Inflammatory macrophage treated with lipopolysaccharide for 4 hours (primary cell): ENCODE results near the gene FAR2.
A peak's percentile ranks its signal among the peaks of the same experiment; 100 is the strongest.
"Not testable (repeated sequence)": the region's sequence is repeated elsewhere in the genome, so short reads cannot be mapped to it uniquely, and the experiment has no call there.

Experiments
- DNase-seq: peaks from one replicate; pipeline ENCODE4 v3.0.0-alpha.2; 2020

Gene FAR2

DNA sequence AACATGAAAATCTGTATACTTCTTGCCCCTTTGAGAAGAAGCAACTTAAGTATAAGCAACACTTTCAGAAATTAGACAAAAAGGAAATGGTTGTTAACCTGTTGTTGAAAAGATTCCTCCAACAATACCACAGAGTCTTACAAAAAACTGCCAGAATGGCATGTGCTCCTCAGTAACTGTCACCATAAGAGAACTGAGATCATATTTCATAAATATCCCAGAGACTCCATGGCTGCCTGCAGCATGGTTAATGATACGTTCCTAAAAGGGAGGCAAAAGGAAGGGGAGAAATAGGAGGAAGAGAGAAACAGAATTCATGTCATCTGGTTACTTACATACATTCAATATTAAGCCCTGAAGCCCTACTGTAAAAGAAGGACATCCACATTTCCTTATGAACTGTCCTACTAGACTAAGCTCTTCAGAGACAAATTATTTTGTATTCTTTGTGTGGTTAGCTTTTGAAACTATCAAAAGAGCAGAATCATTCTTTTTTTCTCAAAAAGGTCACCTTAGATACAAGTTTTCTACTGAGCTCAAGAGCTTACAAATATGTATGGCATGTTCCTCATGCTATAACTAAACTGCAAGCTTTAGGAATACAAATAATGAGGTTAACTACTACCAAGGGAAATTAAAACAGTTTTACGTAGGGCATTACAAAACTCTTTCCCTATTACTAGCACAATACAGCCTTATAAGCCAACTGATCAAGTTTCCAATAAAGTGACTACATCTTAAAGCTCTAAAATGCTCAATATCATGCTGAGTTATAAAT is 194.1 kb downstream of the FAR2 start:
- no peak for DNase-seq

DNA sequence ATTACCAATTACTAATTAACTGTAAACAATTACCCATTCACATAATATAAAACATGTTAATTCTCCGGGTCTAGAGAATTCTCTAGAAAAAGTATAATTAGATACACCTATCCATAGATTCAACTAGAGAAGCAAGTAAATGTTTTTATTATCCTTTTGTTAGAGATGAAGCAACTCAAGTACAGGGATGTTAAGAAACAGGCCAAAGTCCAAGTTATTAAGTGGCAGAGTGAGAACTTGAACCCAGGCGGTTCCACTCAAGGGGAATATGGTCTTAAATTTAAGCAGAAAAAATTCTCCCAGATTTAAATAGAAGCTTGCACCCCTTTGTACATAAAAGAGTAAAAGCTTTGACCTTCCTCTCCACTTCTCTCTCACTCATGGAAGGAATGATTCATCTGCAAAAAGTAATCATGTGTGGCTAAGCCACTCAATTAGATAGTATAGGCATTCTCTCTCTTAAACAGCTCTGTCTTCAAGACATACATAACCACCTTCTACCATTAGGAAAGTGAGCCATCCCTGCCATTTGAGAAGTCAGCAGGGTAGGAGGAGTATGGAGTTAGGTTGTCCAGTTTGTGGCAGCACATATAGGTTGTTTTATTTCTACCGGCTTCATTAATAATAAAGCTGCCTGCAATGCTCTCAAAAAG is 197.8 kb downstream of the FAR2 start:
- DNase-seq = no peak

DNA sequence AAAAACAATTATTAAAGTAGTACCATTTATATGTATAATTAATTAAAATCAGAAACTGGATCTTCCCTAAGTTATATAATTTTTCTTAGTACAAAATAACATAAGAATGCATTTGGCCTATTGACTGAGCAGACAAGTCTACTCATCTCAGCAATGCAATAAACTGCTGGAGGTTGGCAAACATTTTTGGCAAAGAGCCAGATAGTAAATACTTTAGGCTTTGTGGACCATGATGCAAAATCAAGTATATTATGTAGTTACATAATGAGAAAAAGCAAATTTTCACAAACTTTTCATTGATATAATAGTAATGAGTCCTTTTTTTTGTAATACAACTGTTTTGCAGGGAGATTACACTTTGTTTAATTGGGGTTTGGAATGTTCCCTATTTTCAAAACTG is 201.0 kb downstream of the FAR2 start:
- DNase-seq = no peak

DNA sequence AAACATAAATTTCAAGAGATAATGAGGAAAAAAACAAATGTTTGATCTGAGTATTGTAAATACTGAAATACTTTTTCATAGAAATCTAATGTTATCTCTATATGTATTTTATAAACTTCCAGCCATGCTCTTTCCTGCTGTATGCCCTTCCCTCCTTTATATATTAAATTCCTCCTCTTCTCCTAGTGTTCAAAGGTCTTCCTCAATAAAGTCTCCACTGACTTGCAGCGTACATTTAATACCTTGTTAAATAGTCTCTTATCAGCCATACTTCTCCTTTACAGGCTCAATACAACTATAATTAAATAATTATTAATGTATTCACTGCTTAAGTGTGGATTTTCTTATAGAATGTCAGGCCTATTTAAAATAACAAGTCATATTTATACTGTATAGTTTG is 205.9 kb downstream of the FAR2 start:
- no peak for DNase-seq

DNA sequence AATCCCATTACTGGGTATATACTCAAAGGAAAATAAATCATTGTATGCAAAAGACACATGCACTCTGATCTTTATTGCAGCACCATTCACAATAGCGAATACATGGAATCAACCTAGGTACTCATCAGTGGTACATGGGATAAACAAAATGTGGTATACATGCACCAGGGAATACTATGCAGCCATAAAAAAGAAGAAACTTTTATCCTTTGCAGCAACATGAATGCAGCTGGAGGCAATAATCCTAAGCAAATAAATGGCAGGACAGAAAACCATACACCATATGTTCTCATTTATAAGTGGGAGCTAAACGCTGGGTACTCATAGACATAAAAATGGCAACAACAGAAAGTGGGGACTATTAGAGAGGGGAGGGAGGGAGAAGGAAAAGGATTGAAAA is 216.0 kb downstream of the FAR2 start:
- no peak for DNase-seq

DNA sequence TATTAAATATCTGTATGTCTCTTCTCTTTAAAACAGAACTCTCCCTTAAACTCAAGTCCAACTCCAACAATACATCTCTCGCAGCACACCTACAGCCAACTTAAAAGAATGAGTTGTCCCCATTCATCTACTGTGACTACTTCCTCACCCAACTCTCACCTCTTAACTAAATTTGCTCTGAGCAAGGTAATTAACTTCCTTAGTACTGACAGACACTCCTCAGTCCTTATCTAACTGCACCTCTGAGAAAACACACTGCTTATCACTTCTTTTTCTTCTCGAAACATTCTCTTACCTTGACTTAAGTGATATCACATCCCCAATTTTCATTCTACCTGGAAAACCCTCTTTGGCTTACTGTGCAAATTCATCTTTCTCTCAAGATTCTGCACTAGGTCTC is 224.9 kb downstream of the FAR2 start:
- DNase-seq = no peak

DNA sequence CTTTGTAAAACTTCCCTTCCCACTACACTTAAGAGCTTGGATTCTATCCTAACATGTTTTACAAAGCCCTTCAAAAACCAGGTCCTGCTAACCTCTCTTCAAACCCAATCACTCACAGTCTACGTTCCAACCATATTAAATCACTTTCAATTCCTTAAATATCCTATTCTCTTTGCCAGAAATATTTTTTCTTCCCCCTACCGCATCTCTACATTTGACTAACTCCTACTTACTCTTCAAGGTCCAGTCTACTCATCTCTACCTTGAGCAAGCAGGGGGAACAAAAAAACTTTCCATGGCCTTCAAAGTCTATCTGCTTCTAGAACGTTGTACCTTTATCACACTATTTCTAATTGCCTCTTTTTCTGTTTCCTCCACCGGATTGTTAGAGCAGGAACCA is 225.8 kb downstream of the FAR2 start:
- no peak for DNase-seq

DNA sequence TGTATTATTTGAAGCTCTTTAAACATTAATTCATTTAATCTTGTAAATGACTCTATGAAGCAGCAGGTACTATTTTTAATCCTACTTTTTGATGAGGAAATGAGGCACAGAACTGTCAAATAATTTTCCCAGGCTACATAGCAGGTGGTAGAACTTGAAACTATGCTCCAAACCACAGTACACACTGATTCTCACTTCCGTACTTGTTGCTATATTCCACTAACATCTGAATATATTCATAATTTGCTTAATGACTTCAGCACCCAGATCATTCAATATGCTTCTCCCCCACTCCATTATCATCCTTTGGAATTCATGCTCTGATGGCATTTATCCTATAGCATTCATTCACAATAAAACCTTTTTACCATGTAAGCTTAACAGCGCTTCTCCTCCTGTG is 227.0 kb downstream of the FAR2 start:
- DNase-seq = no peak

DNA sequence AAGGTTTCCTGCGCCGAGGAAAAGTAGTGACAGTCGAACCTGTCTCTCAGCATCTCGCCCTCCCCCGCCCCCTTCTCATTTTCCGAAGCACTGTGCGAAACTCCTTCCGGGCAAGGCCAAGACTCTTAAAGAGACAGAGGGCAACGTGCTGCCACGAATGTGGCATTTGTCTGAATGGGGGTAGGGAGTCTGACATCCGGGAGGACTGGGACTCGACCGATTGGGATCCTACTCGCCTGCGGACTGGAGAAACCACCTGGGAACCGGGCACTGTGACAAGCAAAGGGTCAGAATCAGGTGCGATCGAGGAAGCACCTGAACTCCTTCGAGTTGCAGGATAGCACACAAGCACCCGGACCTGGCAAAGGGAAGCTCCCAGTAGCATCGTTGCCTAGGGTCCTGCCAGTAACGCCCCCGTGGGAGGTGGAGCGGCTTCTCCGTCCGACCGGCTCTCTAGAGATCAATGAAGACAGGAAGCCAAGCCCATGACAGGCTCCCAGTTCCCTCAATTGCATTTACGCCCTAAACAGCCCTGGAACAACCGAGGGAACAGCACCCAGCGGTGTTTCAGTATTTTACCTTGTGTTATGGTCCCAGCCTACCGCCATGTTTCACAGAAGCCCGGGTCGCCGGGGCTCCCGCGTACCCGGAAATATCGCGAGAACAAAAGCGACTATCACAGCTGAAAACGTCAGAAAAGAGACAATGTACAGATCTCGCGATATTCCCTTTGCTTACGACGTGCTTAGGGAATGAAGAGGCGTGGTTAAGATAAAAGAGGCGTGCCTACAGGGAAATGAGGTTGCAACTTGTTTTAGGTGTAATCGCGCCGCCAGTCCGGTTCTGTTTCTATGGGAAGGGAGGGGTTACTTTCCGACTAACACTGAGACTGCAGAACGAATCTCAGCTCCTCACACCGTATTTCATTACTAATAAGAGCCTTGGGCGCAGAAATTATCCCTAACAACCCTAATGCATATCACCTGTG is 231.8 kb downstream of the FAR2 start, which contains the start of gene ERGIC2:
Gene ERGIC2 (minus strand): TSS at position 637 of the 988 bp plus-strand sequence. CDS start 9,539 bp downstream, outside the sequence.
- DNase-seq = peak; percentile 99

DNA sequence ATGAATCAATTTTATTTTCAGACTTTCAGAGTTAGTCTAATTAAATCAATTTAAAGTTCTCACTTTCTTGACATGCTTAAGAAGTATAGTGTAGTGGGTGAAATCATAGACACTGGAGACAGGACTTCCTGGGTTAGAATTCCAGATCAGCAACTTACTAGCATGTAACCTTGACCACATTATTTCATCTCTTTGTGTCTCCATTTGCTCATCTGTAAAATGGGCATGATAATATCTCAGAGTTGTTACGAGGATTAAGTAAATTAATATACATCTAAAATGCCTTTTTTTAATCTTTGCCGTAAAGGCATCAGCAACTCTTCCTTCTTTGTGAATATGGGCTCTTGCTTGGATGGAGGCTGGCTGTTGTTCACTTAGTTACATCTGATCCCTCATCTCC is 233.2 kb downstream of the FAR2 start:
- DNase-seq = no peak

DNA sequence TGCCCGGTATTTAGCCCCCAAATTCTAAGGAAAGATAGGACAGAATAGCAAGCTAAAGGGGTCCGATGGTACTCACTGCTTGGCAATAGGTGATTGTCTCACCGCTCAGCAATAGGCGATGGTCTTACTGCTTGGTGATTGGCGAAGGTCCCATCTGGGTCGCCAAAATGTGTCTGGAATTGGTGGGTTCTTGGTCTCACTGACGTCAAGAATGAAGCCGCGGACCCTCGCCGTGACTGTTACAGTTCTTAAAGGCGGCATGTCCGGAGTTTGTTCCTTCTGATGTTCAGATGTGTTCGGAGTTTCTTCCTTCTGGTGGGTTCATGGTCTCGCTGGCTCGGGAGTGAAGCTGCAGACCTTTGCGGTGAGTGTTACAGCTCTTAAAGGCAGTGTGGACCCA is 236.1 kb downstream of the FAR2 start:
- DNase-seq = not testable (repeated sequence)
